Activated CD8-positive, alpha-beta memory T cell treated with anti-CD3 and anti-CD28 coated beads for 36 hours (primary cell): Measurements from ENCODE around the gene CHIT1. TPM values are rescaled to one million over a fixed set of nuclear protein-coding genes. Genes with fewer than 3 reads are reported as not detected.
"Not testable (repeated sequence)": the region's sequence is repeated elsewhere in the genome, so short reads cannot be mapped to it uniquely, and the experiment has no call there.

Experiments
- CTCF ChIA-PET: fragments of 350-600 bp; sonication (Branson Sonifier 250); formaldehyde crosslinking; loops from one replicate; lab custom pipeline; 2021; ENCODE audit warnings: antibody characterized with exemption; lab: Charles Lee
- POLR2A ChIA-PET: fragments of 350-600 bp; sonication (Branson Sonifier 250); formaldehyde crosslinking; loops from one replicate; lab custom pipeline; 2021; ENCODE audit warnings: antibody characterized with exemption; lab: Charles Lee
- total RNA-seq, 2 experiments: library from RNA; stranded (reverse); gene quantifications; one replicate each; pipeline ENCODE4 v1.2.3, GENCODE V29; 2021

Gene CHIT1
- total RNA-seq, 2 experiments from 2014 or later: 0.06 TPM; not detected in 1

GRCh38 chr1:203269654-203270020 lies 40.2 kb upstream of the CHIT1 start:
- CTCF ChIA-PET: interaction anchor here (0.8 to 13.4 kb wide), 12 partner anchors 8 to 230 kb away, joined by 3 to 323 read pairs (median 6); partner anchors contain the start of gene BTG2
- POLR2A ChIA-PET: interaction anchor here (0.6 to 1.8 kb wide), 3 partner anchors 20 to 94 kb away, joined by 3 to 5 read pairs (median 5); no protein-coding TSS in a partner anchor

DNA sequence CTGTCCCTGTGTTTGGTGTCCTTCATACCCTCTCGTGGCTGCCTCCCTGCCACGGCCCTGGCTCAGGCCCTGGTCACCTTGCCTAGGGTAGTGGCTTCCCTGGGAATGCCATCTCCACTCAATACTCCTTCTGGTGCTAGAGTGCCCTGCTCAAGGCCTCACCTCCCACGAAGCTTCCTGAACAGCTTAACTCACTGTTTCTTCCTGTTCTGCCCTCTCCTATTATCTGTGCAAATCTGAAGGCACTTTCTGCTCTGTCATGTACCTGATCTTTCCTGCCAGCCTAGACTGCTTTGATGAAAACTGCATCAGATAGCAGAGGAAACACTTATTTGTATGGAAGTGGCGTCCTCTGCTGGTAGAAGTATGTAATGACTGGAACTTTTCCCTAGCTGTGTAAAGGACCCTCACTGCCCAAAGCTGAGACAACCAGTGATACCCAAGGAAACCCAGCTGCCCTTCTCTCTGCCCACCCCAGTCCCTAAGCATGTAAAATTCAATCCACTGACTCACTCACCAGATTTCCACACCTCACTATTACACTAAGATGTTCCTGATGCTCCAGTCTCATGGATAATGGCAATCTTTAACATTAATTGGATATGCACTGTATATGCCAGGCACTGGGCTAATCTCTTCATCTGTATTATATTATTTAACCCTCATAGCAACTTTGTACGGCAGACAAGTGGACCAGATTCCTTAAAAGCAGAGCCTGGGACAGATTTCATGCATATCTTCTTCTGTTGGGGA lies 39.6 kb upstream of the CHIT1 start:
- POLR2A ChIA-PET: interaction anchor here (0.6 to 2.1 kb wide), 3 partner anchors 37 to 94 kb away, joined by 3 to 12 read pairs (median 5); partner anchors contain the start of gene BTG2
- CTCF ChIA-PET: interaction anchor here (0.7 to 13.4 kb wide), 16 partner anchors 9 to 242 kb away, joined by 3 to 323 read pairs (median 6); partner anchors contain the start of gene BTG2

DNA sequence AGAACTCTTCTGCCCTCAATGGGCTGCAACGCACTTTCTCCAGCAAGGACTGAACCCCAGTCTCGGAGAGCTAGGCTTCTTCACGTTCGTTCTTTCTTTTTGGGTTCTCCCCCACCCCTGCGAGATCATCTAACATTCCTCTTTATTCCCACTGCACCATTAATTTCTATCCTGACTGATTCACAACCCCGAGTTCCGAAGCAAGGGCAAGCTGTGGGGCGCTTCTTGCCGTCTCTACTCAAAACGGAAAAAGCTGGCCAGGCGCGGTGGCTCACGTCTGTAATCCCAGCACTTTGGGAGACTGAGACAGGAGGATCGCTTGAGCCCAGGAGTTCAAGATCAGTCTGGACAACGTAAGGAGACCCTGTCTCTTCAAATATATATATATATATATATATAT lies 38.4 kb upstream of the CHIT1 start:
- ChIA-PET CTCF (interaction anchor here (0.6 to 13.4 kb wide), 37 partner anchors 9 to 860 kb away, joined by 3 to 323 read pairs (median 3); partner anchors contain the start of genes BTG2, FMOD and PPFIA4), POLR2A (interaction anchor here (0.6 to 2.1 kb wide), 2 partner anchors 38 to 1196 kb away, joined by 3 to 12 read pairs; partner anchors contain the start of gene BTG2)

GRCh38 chr1:203267347-203267846 lies 37.9 kb upstream of the CHIT1 start:
- ChIA-PET CTCF (interaction anchor here (0.6 to 13.4 kb wide), 39 partner anchors 9 to 860 kb away, joined by 3 to 323 read pairs (median 3); partner anchors contain the start of genes BTG2, FMOD and PPFIA4), POLR2A (interaction anchor here (0.6 to 2.1 kb wide), 3 partner anchors 10 to 57 kb away, joined by 3 to 12 read pairs (median 3); partner anchors contain the start of gene BTG2)

- CTCF ChIA-PET: interaction anchor here (1.1 to 13.4 kb wide), 5 partner anchors 21 to 240 kb away, joined by 3 to 323 read pairs (median 75); partner anchors contain the start of gene PPFIA4
Measured at GRCh38 chr1:203266140-203266539, 36.7 kb upstream of the CHIT1 start.

DNA sequence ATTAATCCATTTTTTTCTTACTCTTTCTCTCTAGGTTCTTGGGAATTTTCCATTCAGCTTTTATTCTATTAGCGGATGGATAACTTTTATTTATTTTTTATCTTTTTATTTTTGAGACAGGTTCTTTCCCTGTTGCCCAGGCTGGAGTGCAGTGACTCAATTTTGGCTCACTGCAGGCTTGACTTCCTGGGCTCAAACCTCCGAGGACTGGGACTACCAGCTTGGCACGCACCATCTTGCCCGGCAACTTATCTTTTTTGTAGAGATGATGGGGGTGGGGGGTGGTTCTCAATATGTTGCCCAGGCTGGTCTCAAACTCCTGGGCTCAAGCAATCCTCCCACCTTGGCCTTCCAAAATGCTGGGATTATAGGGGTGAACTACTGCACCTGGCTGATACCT lies 36.1 kb upstream of the CHIT1 start:
- ChIA-PET POLR2A (no interaction called here), CTCF (interaction anchor here (1.1 to 9.8 kb wide), 3 partner anchors 75 to 227 kb away, joined by 3 to 323 read pairs (median 75); no protein-coding TSS in a partner anchor)

More at GRCh38 chr1:203266140-203266539, 36.7 kb upstream of the CHIT1 start:
- POLR2A ChIA-PET: not testable (repeated sequence)

DNA sequence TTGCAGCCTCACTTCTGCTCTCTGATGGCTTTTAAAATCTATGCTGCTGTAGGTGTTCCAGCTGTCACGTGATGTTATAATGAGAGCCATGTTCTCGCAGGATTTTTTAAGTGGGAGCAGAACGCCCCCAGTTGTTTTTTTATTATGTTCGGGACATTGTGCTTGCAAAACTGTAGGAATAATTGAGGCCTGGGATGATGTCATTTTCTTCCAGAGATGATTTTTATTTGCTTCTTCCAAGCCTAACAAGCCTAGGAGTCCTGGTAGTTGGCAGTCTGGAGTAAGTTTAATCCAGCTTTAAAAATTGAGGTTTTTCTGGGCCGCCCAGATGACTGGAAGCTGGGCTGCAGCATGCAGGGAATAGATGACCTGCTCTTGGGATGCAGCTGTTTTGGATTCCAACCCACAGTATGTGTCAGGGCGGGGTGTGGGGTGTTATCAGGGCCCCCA lies 34.6 kb upstream of the CHIT1 start:
- CTCF ChIA-PET: interaction anchor here (2.2 to 9.8 kb wide), 2 partner anchors 9 to 76 kb away, joined by 4 to 323 read pairs; no protein-coding TSS in a partner anchor
- POLR2A ChIA-PET: no interaction called here

GRCh38 chr1:203263496-203263895 lies 34.0 kb upstream of the CHIT1 start:
- CTCF ChIA-PET: interaction anchor here (0.7 to 9.8 kb wide), 3 partner anchors 10 to 77 kb away, joined by 3 to 323 read pairs (median 4); no protein-coding TSS in a partner anchor
- POLR2A ChIA-PET: no interaction called here

DNA sequence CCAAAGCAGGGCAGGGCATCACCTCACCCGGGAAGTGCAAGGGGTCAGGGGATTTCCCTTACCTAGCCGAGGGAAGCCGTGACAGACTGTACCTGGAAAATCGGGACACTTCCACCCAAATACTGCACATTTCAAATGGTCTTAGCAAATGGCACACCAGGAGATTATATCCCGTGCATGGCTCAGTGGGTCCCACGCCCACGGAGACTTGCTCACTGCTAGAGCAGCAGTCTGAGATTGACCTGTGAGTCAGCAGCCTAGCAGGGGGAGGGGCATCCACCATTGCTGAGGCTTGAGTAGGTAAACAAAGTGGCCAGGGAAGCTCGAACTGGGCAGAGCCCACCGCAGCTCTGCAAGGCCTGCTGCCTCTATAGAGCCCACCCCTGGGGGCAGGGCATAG lies 27.2 kb upstream of the CHIT1 start:
- POLR2A ChIA-PET: not testable (repeated sequence)
- CTCF ChIA-PET: interaction anchor here (1.1 kb wide), 1 partner anchor 11 kb away, joined by 3 read pairs; no protein-coding TSS in a partner anchor

- CTCF ChIA-PET: interaction anchor here (0.9 kb wide), 1 partner anchor 66 kb away, joined by 3 read pairs; no protein-coding TSS in a partner anchor
- POLR2A ChIA-PET: not testable (repeated sequence)
Measured at GRCh38 chr1:203254782-203255181, 25.3 kb upstream of the CHIT1 start.

- POLR2A ChIA-PET: no interaction called here
- CTCF ChIA-PET: no interaction called here
Measured at GRCh38 chr1:203252678-203253077, 23.2 kb upstream of the CHIT1 start.

DNA sequence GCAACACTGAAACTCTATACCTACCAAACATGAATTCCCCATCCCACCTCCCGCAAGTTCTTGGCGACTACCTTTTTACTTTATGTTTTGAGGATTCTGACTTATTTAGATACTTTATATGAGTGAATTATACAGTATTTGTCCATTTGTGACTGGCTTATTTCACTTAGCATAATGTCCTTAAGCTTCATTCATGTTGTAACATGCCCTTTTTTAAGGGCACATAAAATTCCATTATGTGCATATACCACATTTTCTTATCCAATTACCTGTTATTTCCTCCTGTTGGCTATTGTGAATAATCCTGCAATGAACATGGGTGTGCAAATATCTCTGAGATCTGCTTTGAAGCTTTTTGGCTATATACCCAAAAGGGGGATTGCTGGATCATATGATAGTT lies 22.0 kb upstream of the CHIT1 start:
- CTCF ChIA-PET: no interaction called here
- POLR2A ChIA-PET: no interaction called here

DNA sequence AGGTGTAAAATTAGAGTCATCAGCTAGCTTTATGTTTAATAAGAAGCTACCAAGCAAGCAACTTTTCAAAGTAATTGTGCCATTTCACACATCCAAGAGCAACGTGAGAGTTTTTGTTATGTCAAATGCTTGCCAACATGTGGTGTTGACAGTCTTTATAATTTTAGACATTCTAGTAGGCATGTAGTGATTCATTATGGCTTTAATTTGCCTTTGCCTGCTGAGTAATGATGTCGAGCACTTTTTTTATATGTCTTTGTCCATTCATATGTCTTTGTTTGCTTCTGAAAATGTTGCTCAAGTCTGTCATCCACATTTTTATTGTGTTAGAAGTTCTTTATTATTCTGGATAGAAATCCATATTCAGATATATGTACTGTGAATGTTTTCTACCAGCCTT lies 21.4 kb upstream of the CHIT1 start:
- ChIA-PET CTCF (no interaction called here), POLR2A (no interaction called here)

DNA sequence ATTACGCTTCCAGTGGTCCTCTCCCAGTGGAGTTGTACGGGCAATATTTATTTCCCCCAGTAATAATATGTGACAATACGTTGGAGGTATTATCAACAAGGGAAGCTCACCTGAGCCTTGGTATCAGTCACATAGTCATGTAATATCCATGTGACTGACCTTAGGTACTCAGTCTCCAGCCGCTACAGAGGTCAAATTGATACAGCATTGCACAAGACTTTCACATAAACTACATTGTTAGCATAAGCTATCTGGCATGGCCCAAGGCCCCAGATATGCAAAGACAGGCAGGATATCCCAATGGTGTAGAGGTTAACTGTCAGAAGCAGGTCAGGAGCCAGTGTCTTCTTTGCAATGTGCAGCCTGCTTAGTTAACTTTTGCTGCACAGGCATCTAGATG lies 15.3 kb upstream of the CHIT1 start:
- POLR2A ChIA-PET: no interaction called here
- CTCF ChIA-PET: no interaction called here

- CTCF ChIA-PET, POLR2A ChIA-PET: not testable (repeated sequence)
Measured at GRCh38 chr1:203241708-203242107, 12.2 kb upstream of the CHIT1 start.

DNA sequence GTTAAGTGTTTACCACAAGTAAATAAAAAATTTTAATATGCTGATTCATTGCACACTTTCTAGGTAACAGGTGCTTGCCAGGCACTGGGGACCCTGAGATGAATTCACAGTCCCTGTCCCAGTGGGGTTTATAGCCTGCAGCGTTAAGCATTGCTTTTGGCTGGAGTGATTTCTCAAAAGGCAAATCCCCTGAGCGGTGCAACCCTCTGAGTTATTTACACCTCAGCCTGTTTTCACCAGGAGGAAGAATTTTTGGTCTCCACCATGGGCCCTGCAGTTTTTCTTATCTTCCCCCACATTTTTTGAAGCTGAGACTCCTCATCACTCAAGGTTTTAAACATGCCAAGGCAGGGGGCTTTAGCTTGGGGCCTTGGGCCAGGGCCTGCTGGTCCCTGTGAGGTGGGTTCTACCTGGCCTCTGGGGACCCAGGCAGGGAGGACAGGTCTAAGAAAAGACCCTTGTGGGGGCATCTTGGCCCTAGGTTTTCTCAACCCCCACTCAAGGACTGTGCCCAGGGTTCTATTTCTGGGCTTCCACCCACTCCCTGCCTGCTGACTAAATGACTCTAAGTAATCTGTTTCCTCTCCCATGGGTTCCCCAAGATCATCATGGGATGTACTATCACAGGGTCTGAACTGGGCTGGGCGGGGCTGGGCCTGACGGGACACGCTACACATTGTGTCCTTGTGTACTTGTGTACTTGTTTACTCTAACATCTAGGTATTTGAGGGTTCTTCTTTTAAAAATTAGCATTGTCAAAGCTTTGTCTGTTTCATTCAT lies 10.2 kb upstream of the CHIT1 start:
- CTCF ChIA-PET: no interaction called here

DNA sequence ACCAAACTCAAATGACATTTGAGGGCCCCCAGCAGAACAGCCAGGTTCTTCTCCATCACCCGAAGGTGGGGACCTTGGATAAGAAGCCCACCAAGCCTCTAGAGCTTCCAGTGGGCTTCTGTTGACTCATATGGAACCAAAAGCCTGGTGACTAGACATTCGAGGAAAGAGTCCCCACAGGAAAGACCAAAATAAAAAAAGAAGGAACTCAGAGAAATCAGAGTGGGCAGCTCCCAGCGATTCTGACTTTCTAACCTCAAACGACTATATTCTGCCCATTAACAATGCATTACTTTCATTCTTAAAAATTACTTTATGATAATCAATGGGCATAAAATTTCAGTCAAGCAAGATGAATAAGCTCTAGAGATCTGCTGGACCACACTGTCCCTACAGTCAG lies 9.6 kb upstream of the CHIT1 start:
- POLR2A ChIA-PET: no interaction called here
- CTCF ChIA-PET: no interaction called here

More for the DNA sequence above, 10.2 kb upstream of the CHIT1 start:
- POLR2A ChIA-PET: no interaction called here

GRCh38 chr1:203238535-203238934 lies 9.1 kb upstream of the CHIT1 start:
- CTCF ChIA-PET: no interaction called here
- POLR2A ChIA-PET: no interaction called here

GRCh38 chr1:203234901-203235300 lies 5.4 kb upstream of the CHIT1 start:
- POLR2A ChIA-PET, CTCF ChIA-PET: not testable (repeated sequence)
